SK-N-MC (cell line): Measurements from ENCODE around the gene CROCC2.

Source experiments
- DNase-seq: peaks from one replicate; pipeline ENCODE4 v3.0.0-alpha.2; 2011; ENCODE audit warnings: low read depth, low spot score
- H3K27ac ChIP-seq: fragments of 200-600 bp; sonication (generic); 2 replicates; pipeline ENCODE4 v1.5.1; 2016; ENCODE audit warnings: mixed run types
- H3K36me3 ChIP-seq: fragments of 200-600 bp; sonication (generic); 2 replicates; pipeline ENCODE4 v1.6.1; 2017; ENCODE audit warnings: antibody characterized with exemption, low read length, mixed read lengths; ENCODE audit not compliant: insufficient read depth
- H3K4me3 ChIP-seq: fragments of 200-600 bp; sonication (generic); 2 replicates; pipeline ENCODE4 v1.5.1; 2016
- H3K9ac ChIP-seq: fragments of 200-600 bp; sonication (generic); 2 replicates; pipeline ENCODE4 v1.8.0; 2017; ENCODE audit warnings: mixed run types, mixed read lengths; ENCODE audit not compliant: insufficient read length
- H3K9me3 ChIP-seq: fragments of 200-600 bp; sonication (generic); 2 replicates; pipeline ENCODE4 v1.6.1; 2017; ENCODE audit warnings: low read depth, mild to moderate bottlenecking, antibody characterized with exemption, low read length, moderate library complexity, mixed read lengths
- EZH2 ChIP-seq: fragments of 200-600 bp; sonication (generic); IDR thresholded peaks from one replicate; pipeline ENCODE4 v1.6.1; 2017; ENCODE audit warnings: antibody characterized with exemption
- FOXP2 ChIP-seq: optimal IDR thresholded peaks from 2 replicates; pipeline ENCODE3; 2011; ENCODE audit warnings: mild to moderate bottlenecking, moderate library complexity; ENCODE audit not compliant: insufficient read depth; ENCODE audit errors: extremely low read length, control extremely low read depth
- POLR2AphosphoS5 ChIP-seq: IDR thresholded peaks from 2 replicates; pipeline ENCODE4 v1.6.1; 2012; ENCODE audit warnings: mild to moderate bottlenecking, low read depth, low read length, borderline replicate concordance

Gene CROCC2

DNA sequence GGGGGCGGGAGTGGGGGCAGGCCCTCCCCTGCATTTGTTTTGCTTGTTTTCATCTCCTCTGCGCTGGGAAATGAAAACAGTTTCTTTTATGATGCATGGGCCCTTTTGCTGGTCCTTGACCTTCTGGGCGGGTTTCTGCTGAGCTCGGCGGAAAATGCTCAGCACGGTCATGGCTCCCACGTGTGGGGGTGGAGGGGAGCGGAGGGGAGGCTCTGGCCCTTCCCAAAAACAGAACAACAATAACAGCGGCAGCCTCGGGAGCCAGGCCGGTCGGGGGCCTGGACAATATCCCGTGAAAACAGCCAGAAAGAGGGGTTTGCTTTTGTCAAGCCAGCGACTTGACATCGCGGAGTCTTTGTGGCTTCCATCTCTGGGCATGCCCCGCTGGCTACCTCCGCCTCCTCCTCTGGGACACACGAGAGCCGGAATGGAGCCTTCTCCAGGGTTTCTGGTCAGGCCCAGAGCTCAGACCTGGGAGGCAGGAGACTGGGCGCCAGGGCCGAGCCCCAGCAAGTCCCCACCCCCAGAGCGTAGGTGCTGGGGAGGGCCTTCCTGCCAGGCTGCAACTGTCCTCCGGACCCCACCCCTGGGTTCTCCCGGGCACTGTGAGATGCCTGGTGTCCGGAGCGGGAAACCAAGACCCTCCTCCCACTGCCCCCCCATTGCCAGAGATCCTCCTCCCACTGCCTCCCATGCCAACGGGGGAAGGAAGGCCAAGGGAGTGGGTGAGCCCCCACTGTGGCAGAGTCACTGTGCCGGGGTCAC, 56.3 kb downstream of the CROCC2 start:
- Histone ChIP-seq H3K9me3 (no peaks in the 10 kb centered on the region), H3K9ac (no peak overlapping the region), H3K27ac (peak overlapping the region; percentile 83), H3K4me3 (peak overlapping the region; percentile 57), H3K36me3 (no peaks in the 10 kb centered on the region)
- no peak for DNase-seq
- TF ChIP-seq FOXP2: no peak
- no peak for TF ChIP-seq EZH2

DNA sequence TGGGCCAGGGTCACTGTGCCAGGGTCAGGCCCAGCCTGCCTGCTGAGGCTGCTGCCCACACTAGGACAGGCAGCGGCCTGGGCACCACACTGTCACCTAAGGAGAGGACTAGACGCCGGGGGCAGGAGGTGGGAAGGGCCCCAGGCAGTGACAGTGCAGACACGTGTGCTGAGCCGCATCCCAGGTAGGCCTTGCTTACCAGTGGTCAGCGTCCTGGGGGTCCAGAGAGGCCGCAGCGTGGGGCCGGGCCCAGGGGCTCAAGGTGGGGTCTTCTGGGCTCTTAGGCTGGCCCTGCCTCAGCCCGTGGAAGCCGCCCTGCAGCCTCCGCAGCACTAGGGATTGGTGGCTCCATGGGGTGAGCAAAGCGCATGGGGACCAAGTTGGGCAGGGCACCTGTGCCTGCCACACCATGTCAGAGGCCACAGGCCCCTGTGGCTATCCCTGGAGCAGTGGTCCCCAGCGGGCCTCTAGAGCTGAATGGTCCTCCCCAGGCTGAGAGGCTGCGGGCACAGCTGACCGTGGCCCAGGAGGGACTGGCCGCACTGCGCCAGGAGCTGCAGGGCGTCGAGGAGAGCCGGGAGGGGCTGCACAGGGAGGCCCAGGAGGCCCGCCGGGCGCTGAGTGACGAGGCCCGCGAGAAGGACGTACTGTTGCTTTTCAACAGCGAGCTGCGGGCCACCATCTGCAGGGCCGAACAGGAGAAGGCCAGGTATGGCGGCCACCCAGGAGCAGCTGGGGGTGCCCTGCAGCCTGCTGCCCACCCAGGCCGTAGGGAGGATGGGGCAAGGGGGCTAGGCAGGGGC, 57.1 kb downstream of the CROCC2 start:
- no peak overlapping the region for H3K9ac ChIP-seq
- no peaks in the 10 kb centered on the region for H3K36me3 ChIP-seq
- TF ChIP-seq FOXP2: no peak
- no peak for TF ChIP-seq POLR2AphosphoS5
- no peak for TF ChIP-seq EZH2
- no peak overlapping the region for H3K4me3 ChIP-seq
- DNase-seq: no peak
- H3K27ac ChIP-seq: no peak overlapping the region
- H3K9me3 ChIP-seq: no peaks in the 10 kb centered on the region

DNA sequence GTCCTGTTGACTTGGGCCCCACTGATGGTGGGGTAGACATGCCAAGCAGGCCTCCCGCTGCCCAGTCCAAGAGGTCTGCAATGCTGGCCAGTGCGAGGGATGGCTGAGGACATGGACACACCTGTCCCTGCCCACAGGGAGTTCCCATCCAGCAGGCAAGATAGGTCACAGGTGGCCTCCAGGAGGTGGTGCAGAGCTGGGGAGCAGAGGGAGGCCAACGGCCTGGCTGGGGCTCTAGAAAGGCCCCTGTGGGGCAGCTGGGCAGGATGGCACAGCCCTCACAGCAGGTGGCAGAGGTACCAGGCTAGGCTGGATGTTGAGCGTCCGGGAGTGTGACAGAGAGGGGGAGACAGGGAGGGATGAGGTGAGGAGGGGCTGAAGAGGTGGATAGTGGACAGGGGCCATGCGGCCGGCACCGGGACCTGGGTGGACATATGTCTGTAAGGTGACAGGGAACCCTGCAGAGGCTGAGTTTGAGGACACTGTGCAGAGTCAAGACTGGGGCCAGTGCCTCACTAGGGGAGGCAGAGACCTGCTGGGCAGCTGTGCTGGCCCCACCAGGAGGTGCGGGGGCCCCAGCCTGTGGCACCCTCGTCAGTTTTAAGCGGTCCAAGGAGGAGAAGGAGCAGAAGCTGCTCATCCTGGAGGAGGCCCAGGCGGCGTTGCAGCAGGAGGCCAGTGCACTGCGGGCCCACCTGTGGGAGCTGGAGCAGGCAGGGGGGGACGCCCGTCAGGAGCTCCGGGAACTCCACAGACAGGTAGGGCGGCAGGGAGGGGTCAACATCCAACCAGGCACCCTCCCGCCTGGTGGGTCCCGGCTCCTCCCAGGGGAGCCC, 58.0 kb downstream of the CROCC2 start:
- Histone ChIP-seq H3K36me3 (no peaks in the 10 kb centered on the region), H3K27ac (no peak overlapping the region), H3K9me3 (no peaks in the 10 kb centered on the region), H3K4me3 (no peak overlapping the region), H3K9ac (no peak overlapping the region)
- TF ChIP-seq POLR2AphosphoS5 (no peak), FOXP2 (no peak), EZH2 (no peak)
- DNase-seq: no peak

DNA sequence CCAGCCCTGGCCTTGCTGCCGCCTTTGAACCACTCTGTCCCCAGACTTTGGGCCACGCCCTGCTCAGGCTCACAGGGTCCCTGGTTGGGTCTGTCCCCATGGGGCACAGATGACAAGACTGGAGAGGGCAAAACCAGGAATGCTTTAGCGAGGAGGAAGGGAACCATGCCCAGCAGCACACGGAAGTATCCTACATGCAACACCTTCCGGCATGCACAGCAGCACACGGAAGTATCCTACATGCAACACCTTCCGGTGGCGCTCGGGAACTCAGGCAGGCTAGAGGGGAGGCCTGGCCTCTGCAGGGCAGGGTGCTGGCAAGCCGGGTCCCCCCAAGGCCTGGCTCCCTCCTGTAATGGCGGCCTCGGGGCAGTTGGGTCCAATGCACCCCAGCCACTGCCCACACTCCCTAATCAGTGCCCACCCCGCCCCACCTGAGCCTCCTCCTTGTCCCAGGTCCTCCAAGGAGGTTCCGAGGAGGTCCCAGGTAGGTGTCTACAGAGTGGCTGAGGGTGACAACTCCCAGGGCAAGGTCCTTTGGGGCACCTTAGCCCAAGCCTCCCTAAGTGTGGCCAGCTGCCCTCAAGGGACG, 58.7 kb downstream of the CROCC2 start:
- DNase-seq: no peak
- Histone ChIP-seq H3K27ac (no peak overlapping the region), H3K4me3 (no peak overlapping the region), H3K36me3 (no peaks in the 10 kb centered on the region), H3K9ac (no peak overlapping the region), H3K9me3 (no peaks in the 10 kb centered on the region)
- TF ChIP-seq POLR2AphosphoS5: no peak
- no peak for TF ChIP-seq EZH2
- TF ChIP-seq FOXP2: no peak

DNA sequence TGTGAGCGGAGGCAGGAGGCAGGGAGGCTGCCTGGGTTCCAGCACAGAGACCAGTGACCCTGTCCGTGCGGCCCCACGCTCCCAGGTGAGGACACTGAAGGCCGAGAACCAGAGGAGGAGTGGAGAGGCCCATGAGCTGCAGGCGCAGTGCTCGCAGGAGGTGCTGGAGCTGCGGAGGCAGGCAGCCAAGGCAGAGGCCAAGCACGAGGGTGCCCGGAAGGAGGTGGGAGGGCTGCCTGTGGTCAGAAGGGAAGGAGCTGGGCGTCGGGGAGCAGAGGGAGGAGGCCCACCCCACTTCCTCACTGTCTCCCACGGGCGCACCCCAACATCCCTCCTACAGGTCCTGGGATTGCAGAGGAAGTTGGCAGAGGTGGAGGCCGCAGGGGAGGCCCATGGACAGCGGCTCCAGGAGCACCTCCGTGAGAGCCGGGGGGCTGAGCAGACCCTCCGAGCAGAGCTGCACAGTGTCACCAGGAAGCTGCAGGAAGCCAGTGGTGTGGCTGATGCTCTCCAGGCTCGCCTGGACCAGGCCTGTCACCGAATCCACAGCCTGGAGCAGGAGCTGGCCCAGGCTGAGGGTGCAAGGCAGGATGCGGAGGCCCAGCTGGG, 59.3 kb downstream of the CROCC2 start:
- DNase-seq: no peak
- Histone ChIP-seq H3K27ac (no peak overlapping the region), H3K9ac (no peak overlapping the region), H3K9me3 (no peaks in the 10 kb centered on the region), H3K4me3 (no peak overlapping the region), H3K36me3 (no peaks in the 10 kb centered on the region)
- TF ChIP-seq FOXP2 (no peak), POLR2AphosphoS5 (no peak), EZH2 (no peak)

DNA sequence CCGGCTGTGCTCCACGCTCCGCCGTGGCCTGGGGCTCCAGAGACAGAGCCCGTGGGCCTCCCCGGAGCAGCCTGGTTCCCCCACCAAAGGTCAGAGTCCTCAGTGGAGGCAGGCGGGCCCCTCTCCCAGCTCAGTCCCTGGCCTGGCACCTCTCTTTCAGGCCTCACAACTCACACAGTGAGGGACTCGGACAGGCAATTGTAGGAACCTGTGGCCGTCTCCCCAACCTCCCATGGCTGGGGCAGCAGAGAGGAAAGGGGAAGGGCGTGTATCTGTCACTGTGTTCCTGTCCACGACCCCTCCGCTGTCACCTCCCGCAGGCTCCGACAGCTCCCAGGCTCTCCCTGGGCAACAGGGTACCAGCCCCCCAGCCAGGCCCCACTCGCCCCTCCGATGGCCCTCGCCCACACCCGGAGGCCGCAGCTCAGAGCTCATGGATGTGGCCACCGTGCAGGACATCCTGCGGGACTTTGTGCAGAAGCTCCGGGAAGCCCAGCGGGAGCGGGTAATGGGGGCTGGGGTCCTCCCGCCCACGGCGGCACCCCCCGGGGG, 59.8 kb downstream of the CROCC2 start:
- Histone ChIP-seq H3K4me3 (no peak overlapping the region), H3K36me3 (no peaks in the 10 kb centered on the region), H3K9me3 (no peaks in the 10 kb centered on the region), H3K9ac (no peak overlapping the region), H3K27ac (no peak overlapping the region)
- no peak for DNase-seq
- no peak for TF ChIP-seq FOXP2
- TF ChIP-seq POLR2AphosphoS5: no peak
- no peak for TF ChIP-seq EZH2

DNA sequence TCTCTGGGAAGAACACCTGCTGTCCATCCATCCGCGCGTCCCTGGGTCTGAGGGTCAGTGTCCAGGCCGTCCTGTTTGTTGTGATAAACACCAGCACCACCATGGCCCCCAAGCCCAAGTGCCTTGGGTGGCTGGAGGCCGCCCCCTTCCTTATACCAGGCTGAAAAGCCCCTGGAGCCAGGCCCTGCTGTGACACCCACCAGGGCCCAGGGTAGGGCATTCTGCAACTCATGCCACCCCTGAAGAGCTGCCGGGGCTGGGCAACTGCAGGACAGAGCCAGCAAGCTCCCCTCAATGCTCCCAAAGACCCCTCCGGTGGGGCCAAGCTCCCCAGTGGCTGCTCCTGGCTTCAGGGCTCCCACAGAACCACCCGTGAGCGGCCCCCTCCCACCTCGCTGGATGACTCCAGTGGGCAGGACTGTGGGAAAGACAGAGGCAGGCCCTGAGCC, 60.3 kb downstream of the CROCC2 start:
- H3K27ac ChIP-seq: no peak overlapping the region

More for the DNA sequence above, 60.3 kb downstream of the CROCC2 start:
- no peak for TF ChIP-seq FOXP2
- TF ChIP-seq POLR2AphosphoS5: no peak
- TF ChIP-seq EZH2: no peak
- H3K36me3 ChIP-seq: no peaks in the 10 kb centered on the region
- no peak for DNase-seq
- H3K9ac ChIP-seq: no peak overlapping the region
- no peak overlapping the region for H3K4me3 ChIP-seq
- no peaks in the 10 kb centered on the region for H3K9me3 ChIP-seq
